ENCODE results near the gene RAE1.
A peak's percentile ranks its signal among the peaks of the same experiment; 100 is the strongest.
"Not testable (repeated sequence)": the region's sequence is repeated elsewhere in the genome, so short reads cannot be mapped to it uniquely, and the experiment has no call there.

Gene RAE1

DNA sequence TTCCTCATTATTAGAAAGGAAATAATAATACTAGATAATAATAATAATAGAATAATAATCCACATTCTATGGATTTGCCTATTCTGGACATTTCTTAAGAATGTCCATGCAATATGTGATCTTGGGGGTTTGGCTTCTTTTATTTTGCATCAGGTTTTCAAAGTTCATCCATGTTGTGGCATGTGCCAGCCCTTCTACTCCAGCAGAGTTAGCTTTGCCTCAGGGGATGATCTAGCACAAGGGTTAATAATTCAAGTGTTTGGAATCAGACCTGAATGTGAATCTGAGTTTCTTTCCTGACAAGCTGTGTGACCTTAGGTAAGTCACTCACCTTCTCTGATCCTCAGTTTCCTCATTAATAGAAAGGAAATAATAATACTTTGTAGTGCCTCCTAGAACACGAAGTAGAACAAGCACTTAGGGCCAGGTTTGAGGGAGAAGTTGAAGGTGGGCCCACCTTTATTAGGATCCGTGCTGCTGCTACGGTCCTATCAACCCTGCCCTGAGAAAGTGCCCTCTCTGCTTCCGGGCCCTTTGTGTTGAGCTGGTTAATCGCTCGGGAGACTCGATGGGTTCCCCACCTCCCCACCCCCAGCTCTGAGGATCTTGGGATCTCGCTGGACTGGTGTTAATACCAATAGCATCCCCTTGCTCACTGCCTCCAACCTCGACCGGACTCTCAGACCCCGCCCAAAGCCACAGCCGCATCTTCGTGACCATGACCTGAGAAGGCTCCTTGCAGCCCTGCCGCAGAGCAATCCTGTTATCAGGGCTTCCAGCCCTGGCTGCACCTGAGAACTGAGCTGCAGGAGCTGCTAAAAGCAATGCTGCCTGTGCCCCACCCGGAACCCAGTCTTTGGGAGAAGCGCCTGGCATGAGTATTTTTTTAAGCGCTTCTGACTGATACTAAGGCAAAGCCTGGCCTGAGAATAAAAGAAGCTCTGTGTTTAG lies 67.0 kb downstream of the RAE1 start:
- Mint-ChIP-seq H3K9me3 (no peaks in the 10 kb centered on the region), H3K4me3 (no peak overlapping the region), H3K4me1 (peaks cover 24% of the 10 kb centered on the region), H3K27ac (no peak overlapping the region), H3K27me3 (no peaks in the 10 kb centered on the region), H3K36me3 (no peaks in the 10 kb centered on the region)

DNA sequence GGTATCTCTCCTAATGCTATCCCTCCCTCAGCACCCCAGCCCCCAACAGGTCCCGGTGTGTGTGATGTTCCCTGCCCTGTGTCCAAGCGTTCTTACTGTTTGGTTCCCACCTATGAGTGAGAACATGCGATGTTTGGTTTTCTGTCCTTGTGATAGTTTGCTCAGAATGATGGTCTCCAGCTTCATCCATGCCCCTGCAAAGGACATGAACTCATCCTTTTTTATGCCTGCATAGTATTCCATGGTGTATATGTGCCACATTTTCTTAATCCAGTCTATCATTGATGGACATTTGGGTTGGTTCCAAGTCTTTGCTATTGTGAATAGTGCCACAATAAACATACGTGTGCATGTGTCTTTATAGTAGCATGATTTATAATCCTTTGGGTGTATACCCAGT lies 68.4 kb downstream of the RAE1 start:
- H3K36me3 Mint-ChIP-seq, H3K9me3 Mint-ChIP-seq, H3K27me3 Mint-ChIP-seq, H3K4me3 Mint-ChIP-seq, H3K27ac Mint-ChIP-seq: not testable (repeated sequence)
- peaks cover 32% of the 10 kb centered on the region for H3K4me1 Mint-ChIP-seq

DNA sequence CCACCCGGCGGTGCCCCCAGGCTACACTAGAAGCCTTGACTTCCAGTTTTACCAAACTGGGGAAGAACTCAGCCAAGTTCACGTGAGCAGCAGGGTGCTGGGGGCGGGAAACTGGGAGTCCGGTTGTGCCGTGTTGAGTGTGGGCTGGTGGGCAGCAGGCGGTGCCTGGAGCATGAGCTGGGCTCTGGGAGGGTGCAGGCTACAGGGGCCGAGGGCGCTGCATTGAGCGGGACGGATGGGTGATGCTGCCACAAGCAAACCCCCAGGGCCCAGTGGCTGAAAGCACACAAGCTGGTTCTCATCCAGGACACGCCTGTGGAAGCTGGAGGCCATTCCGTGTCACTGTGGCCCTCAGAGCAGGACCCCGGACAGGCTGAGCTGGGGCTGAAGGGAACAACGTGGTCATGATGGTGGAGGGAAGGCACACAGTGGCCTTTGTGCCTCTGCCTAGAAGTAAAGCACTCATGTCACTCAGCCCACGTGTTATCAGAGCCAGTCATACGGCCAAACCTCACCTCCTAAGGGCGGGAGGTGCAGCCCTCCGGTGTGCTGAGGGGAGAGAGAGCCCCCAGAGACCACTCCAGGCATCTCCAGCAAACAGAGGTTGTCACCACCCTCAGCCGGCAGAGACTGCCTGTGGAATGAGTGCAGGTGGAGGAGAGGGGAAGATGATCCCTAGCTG lies 69.7 kb downstream of the RAE1 start:
- Mint-ChIP-seq H3K9me3 (no peaks in the 10 kb centered on the region), H3K36me3 (no peaks in the 10 kb centered on the region), H3K27ac (no peak overlapping the region), H3K27me3 (no peaks in the 10 kb centered on the region), H3K4me1 (peaks cover 36% of the 10 kb centered on the region), H3K4me3 (no peak overlapping the region)

DNA sequence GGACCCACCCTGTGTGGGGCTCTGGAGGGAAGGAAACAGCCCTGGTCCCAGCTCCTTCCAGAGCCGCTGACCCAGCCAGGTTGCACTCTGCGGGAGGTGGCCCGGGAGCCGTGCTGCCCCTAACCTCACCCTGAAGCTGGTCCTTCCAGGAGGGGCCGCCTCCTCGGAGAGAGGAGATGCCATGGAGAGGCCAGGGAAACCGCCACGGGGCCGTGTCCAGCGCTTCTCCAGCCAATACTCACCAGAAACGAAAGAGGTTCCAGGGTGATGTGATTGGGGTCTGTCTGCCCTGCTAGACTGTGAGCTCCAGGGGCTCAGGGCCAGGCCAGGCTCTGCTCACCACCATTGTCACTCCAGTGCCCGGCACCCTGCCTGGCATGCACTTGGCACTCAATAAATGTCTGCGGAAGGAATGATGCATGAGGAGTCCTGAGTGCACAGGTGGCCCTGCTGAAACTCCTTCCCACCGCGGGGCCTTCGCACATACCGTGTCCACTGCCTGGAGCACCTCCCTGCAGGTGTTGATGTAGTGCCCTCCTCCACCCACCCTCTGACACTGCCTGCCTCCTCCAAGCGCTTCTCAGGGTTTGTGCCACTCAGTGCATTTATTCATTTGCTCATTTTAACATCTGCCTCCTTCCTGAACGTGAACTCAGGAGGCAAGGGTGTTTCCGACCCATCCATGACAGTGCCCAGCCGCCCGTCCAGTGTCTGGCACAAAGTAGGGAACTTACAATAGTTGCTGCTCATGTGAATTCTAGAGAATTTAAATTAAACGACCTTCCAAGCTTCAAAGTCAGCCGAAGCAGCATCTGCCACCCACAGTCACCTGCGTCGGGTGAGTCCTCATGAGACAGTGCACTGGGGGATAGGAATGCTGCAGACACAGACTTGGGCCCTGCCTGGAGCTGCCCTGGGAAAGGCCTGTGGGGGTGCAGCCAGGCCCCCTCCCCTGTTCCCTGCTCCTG lies 70.5 kb downstream of the RAE1 start:
- H3K9me3 Mint-ChIP-seq, result no peaks in the 10 kb centered on the region
- H3K36me3 Mint-ChIP-seq, result no peaks in the 10 kb centered on the region
- no peaks in the 10 kb centered on the region for H3K27me3 Mint-ChIP-seq
- peaks cover 37% of the 10 kb centered on the region for H3K4me1 Mint-ChIP-seq
- H3K4me3 Mint-ChIP-seq, result no peak overlapping the region
- H3K27ac Mint-ChIP-seq, result no peak overlapping the region

GRCh38 chr20:57422254-57422653 lies 71.2 kb downstream of the RAE1 start:
- Mint-ChIP-seq H3K36me3 (no peaks in the 10 kb centered on the region), H3K4me1 (peaks cover 41% of the 10 kb centered on the region)

GRCh38 chr20:57425150-57426013 lies 74.3 kb downstream of the RAE1 start:
- Mint-ChIP-seq H3K4me3 (no peak overlapping the region), H3K4me1 (peaks cover 37% of the 10 kb centered on the region), H3K36me3 (no peaks in the 10 kb centered on the region), H3K27me3 (no peaks in the 10 kb centered on the region), H3K9me3 (no peaks in the 10 kb centered on the region), H3K27ac (peak overlapping the region; percentile 33)

More at GRCh38 chr20:57422254-57422653, 71.2 kb downstream of the RAE1 start:
- H3K27me3 Mint-ChIP-seq, result no peaks in the 10 kb centered on the region
- H3K27ac Mint-ChIP-seq, result peak overlapping the region; percentile 68
- H3K4me3 Mint-ChIP-seq, result no peak overlapping the region
- no peaks in the 10 kb centered on the region for H3K9me3 Mint-ChIP-seq

- Mint-ChIP-seq H3K27me3 (no peaks in the 10 kb centered on the region), H3K4me1 (peaks cover 41% of the 10 kb centered on the region), H3K9me3 (no peaks in the 10 kb centered on the region), H3K36me3 (no peaks in the 10 kb centered on the region), H3K4me3 (no peak overlapping the region), H3K27ac (no peak overlapping the region)
Observed at GRCh38 chr20:57426271-57426689, 75.2 kb downstream of the RAE1 start.

- Mint-ChIP-seq H3K36me3 (no peaks in the 10 kb centered on the region), H3K9me3 (no peaks in the 10 kb centered on the region), H3K4me3 (no peak overlapping the region), H3K4me1 (peaks cover 44% of the 10 kb centered on the region), H3K27ac (no peak overlapping the region), H3K27me3 (no peaks in the 10 kb centered on the region)
Observed at GRCh38 chr20:57426831-57427230, 75.8 kb downstream of the RAE1 start.

DNA sequence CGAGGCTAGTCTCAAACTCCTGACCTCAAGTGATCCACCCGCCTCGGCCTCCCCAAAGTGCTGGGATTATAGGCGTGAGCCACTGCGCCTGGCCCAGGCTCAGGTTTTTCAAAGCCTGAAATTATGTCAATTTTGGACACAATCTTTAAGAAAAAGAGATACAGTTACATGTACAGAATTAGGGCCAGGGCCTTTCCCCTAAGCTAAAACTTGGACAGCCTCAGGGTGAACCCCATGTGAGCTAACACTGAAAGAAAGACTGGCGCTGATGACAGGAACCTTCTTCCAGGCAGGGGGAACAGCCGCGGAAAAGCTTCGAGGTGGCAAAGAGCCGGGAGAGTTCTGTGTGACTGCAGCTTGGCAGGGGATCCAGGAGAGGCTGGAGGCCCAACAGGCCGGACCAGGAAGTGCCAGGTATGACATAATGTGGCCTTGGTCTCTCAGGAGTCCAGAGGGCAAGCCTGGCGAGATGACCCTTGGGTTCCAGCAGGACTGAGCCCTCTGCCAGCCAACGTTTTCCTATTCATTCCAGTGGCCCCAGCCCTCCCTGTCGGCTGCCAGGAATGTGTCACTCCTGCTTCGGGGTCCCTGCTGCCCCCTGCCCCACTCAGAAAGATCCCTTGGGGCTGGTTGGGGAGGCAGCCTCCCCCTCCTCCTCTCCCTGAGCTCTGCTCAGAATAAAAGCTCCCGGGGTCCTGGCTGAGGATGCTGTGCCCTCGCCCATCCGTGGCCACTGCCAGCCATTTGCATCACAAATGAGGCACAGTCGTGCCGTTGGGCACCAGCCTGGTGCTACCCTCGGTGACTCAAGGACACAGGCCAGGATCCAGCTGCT lies 77.5 kb downstream of the RAE1 start:
- Mint-ChIP-seq H3K27me3 (no peaks in the 10 kb centered on the region), H3K36me3 (no peaks in the 10 kb centered on the region), H3K27ac (no peak overlapping the region), H3K4me1 (peaks cover 57% of the 10 kb centered on the region), H3K4me3 (no peak overlapping the region), H3K9me3 (no peaks in the 10 kb centered on the region)

Data from activated naive CD4-positive, alpha-beta T cell treated with anti-CD3 and anti-CD28 coated beads, Interleukin-2, amount 50 U/mL, for 24 hours (primary cell).